B cell (primary cell): ENCODE results near the gene INTS14.

Source experiments
- CTCF ChIP-seq: fragments of 200-600 bp; IDR thresholded peaks from one replicate; pipeline ENCODE4 v1.8.0; 2022; ENCODE audit warnings: antibody characterized with exemption, mild to moderate bottlenecking
- EZH2 ChIP-seq: IDR thresholded peaks from 2 replicates; pipeline ENCODE4 v1.6.1; 2012; ENCODE audit warnings: borderline replicate concordance, low read depth, mild to moderate bottlenecking, moderate library complexity, low read length; ENCODE audit not compliant: insufficient read depth, poor library complexity, severe bottlenecking

DNA sequence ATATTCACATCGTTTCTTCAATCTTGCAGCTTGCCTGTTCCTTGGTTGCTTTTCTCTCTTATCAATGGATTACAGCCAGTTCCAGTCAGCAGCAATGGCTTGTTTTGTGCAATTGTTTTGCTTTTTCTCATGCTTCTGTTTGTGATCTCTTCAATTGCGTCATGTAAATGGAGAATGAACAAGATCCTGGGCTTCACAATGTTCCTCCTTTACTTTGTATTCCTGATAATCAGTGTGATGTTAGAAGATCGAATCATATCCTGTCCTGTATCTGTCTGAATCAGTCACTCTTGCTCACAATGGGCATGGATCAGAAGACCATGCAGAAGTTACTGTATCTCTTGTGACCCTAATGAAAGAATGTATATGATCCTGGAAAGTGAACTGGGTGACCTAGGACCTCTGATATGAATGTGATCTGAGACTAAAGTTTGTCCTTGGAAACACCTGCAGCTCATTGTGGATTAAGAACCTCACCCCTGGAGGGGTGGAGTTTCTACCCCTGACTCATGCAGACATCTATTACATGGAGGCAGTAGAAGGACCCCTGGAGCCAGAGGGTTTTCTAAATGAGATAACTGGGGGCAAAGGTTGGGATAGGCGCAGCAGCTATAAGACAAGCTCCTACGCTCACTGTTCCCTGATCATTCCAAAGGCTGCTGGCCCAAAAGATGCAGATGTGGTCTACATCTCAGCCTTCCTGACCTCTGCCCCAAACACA, 43.0 kb upstream of the INTS14 start:
- TF ChIP-seq CTCF (no peak), EZH2 (no peak)
